ENCODE measurements around the gene AHRR.

DNA sequence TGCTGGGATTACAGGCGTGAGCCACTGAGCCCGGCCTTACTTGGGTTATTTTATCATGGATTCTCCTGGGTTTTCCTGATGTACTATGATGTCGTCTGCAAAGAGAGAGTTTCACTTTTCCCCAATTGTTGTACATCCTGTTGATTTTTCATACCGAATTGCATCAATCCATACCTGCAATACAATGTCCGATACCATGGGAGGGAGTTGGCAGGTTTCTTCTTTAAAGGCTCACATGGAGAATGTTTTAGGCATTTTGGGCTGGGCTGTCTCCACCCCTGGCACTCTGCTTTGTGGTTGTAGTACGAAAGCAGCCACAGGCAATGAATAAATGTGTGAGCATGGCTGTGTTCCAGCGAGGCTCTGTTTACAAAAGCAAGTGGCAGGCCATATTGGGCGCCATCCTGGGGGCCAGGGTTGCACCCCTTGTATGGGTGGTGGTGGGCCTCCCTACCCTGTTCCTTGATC, 86.3 kb downstream of the AHRR start:
- TF ChIP-seq, protein P1, sequence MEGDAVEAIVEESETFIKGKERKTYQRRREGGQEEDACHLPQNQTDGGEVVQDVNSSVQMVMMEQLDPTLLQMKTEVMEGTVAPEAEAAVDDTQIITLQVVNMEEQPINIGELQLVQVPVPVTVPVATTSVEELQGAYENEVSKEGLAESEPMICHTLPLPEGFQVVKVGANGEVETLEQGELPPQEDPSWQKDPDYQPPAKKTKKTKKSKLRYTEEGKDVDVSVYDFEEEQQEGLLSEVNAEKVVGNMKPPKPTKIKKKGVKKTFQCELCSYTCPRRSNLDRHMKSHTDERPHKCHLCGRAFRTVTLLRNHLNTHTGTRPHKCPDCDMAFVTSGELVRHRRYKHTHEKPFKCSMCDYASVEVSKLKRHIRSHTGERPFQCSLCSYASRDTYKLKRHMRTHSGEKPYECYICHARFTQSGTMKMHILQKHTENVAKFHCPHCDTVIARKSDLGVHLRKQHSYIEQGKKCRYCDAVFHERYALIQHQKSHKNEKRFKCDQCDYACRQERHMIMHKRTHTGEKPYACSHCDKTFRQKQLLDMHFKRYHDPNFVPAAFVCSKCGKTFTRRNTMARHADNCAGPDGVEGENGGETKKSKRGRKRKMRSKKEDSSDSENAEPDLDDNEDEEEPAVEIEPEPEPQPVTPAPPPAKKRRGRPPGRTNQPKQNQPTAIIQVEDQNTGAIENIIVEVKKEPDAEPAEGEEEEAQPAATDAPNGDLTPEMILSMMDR (IDR thresholded peaks at IDR 0.05) = no peak
- no peak for TF ChIP-seq POLR2A (IDR thresholded peaks at IDR 0.05)
